Nephron (organoid): ENCODE data around the gene IGLON5.

Experiments
- H3K27ac Mint-ChIP-seq, 3 experiments: 2 replicates each; pipeline ENCODE4 v1.8.0; 2020; ENCODE audit warnings: mixed read lengths in 3 of 3, mild to moderate bottlenecking in 2 of 3, moderate library complexity in 1 of 3
- H3K27me3 Mint-ChIP-seq: 2 replicates; pipeline ENCODE4 v1.8.0; 2021; ENCODE audit warnings: low read depth, mild to moderate bottlenecking, moderate library complexity, mixed read lengths
- H3K36me3 Mint-ChIP-seq: 2 replicates; pipeline ENCODE4 v1.8.0; 2020; ENCODE audit warnings: low read depth, mixed read lengths
- H3K4me1 Mint-ChIP-seq: 2 replicates; pipeline ENCODE4 v1.8.0; 2020; ENCODE audit warnings: mixed read lengths
- H3K4me3 Mint-ChIP-seq, 3 experiments: 2 replicates each; pipeline ENCODE4 v1.8.0; 2020; ENCODE audit warnings: mild to moderate bottlenecking in 3 of 3, mixed read lengths in 3 of 3, moderate library complexity in 2 of 3
- H3K9me3 Mint-ChIP-seq: 2 replicates; pipeline ENCODE4 v1.8.0; 2020; ENCODE audit warnings: mixed read lengths
- TF ChIP-seq, protein P1 (sequence below), 3 experiments: fragments of 200-600 bp; sonication (generic); IDR thresholded peaks; one replicate each; pipeline ENCODE4 v1.5.0; 2021; ENCODE audit warnings: antibody characterized with exemption in 3 of 3; ENCODE audit not compliant: unreplicated experiment in 3 of 3

IGLON5 gene

DNA sequence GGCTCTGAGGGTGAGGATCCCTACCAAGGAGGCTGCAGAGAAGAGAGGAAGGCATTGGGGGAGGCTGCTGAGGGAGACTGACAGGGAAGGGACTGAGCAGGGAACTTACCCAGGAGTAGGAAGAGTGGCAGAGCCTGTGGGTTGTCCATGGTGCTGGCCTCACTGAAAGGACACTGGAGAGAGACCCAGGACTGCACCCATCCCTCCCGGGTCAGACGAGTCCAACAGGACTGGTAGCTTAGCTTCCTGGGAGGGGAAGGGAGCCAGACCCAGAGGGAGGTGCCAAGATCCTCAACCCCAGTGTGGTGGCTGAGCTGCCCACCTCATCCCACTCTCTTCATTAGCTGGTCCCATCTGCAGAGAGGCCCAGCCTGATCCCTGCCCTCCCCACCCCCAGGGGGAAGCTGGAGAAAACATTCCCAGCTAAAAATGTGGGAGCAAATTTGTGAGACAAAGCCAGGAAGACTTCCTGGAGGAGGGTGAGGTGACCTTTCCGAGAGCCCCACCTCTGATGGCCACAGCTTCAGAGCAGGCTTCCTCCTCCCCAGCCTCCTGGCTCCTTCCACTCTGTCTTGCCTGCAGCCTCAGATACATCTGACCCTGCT is 30.6 kb downstream of the IGLON5 start, which contains the start of gene VSIG10L:
Gene VSIG10L, minus strand, starts transcription at position 164 of the 605 bp plus-strand sequence. Its CDS starts 15 bp downstream, at position 149.
- TF ChIP-seq, protein P1, sequence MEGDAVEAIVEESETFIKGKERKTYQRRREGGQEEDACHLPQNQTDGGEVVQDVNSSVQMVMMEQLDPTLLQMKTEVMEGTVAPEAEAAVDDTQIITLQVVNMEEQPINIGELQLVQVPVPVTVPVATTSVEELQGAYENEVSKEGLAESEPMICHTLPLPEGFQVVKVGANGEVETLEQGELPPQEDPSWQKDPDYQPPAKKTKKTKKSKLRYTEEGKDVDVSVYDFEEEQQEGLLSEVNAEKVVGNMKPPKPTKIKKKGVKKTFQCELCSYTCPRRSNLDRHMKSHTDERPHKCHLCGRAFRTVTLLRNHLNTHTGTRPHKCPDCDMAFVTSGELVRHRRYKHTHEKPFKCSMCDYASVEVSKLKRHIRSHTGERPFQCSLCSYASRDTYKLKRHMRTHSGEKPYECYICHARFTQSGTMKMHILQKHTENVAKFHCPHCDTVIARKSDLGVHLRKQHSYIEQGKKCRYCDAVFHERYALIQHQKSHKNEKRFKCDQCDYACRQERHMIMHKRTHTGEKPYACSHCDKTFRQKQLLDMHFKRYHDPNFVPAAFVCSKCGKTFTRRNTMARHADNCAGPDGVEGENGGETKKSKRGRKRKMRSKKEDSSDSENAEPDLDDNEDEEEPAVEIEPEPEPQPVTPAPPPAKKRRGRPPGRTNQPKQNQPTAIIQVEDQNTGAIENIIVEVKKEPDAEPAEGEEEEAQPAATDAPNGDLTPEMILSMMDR (IDR thresholded peaks at IDR 0.05; ENCODE audit: unreplicated experiment in 3 of 3), result no peak
- H3K4me1 Mint-ChIP-seq, result peaks cover 15% of the 10 kb centered on the region
- H3K36me3 Mint-ChIP-seq, result peaks cover 14% of the 10 kb centered on the region
- peak within 1 kb of the TSS in 2 of 3 experiments; percentile 49 to 71 for H3K27ac Mint-ChIP-seq
- H3K4me3 Mint-ChIP-seq, result peak within 1 kb of the TSS; percentile 77 to 84 (median 81)
- H3K27me3 Mint-ChIP-seq, result peaks cover 17% of the 10 kb centered on the region
- H3K9me3 Mint-ChIP-seq, result no peaks in the 10 kb centered on the region

DNA sequence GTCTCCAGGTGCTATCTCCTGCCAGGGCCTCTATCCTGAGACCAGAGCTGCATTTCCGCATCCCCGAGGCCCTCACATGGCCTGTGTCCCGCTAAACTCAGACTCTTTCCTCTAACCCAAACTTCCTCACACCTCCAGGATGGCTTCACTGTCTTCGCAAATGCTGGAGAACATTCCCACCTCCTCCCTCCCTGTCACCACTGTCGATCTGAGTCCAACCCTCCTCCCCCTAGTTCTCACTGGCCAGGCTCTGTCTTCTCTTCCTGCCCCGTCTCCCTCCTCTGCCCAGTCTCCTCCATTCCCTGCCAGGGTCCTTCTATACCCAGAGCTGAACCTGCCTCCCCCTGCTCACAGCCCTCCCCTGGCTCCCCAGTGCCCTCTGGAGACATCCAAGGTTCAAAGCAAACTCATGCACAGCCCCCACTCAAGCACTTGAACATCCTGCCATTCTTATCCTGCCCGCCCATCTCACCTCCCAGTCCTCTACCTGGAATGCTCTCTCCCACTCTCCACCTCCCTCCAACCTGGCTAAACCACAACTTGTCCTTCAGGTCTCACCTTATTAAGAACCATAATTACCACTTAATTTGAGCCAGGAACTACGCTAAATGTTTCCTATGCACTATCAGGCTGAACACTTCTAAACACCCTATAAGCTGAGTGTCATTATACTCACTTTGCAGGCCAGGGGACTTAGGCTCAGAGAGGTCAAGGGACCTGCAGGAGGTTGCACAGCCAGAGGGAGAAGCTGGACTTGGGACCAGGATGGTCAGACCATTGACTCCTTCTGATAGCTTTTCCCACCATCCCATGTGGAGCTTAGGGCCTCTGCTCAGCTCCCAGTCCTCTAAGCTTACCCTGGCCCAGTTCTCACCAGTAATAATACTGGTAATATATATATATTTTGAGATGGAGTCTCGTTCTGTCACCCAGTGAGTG is 31.5 kb downstream of the IGLON5 start:
- H3K27ac Mint-ChIP-seq, result peak overlapping the region in 2 of 3 experiments; percentile 49 to 71
- H3K27me3 Mint-ChIP-seq, result peaks cover 17% of the 10 kb centered on the region
- TF ChIP-seq, protein P1 (IDR thresholded peaks at IDR 0.05; ENCODE audit: unreplicated experiment in 3 of 3), result no peak
- H3K9me3 Mint-ChIP-seq, result no peaks in the 10 kb centered on the region
- H3K4me1 Mint-ChIP-seq, result peaks cover 15% of the 10 kb centered on the region
- H3K36me3 Mint-ChIP-seq, result peaks cover 20% of the 10 kb centered on the region
- peak overlapping the region; percentile 12 to 74 (median 51) for H3K4me3 Mint-ChIP-seq

DNA sequence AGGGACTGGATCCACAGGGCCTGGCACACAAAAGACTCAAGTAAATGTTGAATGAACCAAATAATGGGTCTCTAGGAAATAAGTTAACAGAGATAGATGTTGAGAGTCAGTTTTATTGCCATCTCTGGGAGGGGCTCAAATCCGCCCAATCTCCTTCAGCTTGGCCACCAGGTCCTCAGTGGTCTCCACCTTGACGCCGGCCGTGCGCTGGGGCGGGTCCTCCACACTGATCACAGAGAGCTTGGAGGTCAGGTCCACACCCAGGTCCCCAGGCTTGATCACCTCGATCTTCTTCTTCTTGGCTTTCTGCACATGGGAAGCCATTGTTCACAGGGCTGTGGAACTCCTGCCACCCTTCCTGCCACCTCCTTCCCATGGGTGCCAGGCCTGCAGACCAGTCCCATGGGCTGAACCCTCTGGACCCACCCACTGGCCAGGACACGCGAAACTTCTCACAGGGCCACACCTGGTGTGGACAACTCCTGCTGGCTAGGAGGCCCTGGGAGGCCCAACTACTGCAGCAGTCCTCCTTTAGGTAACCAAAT is 33.7 kb downstream of the IGLON5 start:
- H3K4me1 Mint-ChIP-seq, result peaks cover 10% of the 10 kb centered on the region
- H3K36me3 Mint-ChIP-seq, result peaks cover 20% of the 10 kb centered on the region
- no peak overlapping the region for H3K27ac Mint-ChIP-seq
- TF ChIP-seq, protein P1 (IDR thresholded peaks at IDR 0.05; ENCODE audit: unreplicated experiment in 3 of 3), result no peak
- H3K4me3 Mint-ChIP-seq, result peak overlapping the region in 1 of 3 experiments; percentile 28
- H3K9me3 Mint-ChIP-seq, result no peaks in the 10 kb centered on the region
- H3K27me3 Mint-ChIP-seq, result peaks cover 17% of the 10 kb centered on the region

- no peak overlapping the region for H3K27ac Mint-ChIP-seq
- peaks cover 6% of the 10 kb centered on the region for H3K4me1 Mint-ChIP-seq
- no peaks in the 10 kb centered on the region for H3K9me3 Mint-ChIP-seq
- TF ChIP-seq, protein P1 (IDR thresholded peaks at IDR 0.05; ENCODE audit: unreplicated experiment in 3 of 3), result no peak
- peaks cover 10% of the 10 kb centered on the region for H3K27me3 Mint-ChIP-seq
- peaks cover 25% of the 10 kb centered on the region for H3K36me3 Mint-ChIP-seq
- H3K4me3 Mint-ChIP-seq, result no peak overlapping the region
Measured at GRCh38 chr19:51346742-51347141, 35.3 kb downstream of the IGLON5 start.

GRCh38 chr19:51347209-51347928 is 35.9 kb downstream of the IGLON5 start:
- Mint-ChIP-seq H3K9me3 (no peaks in the 10 kb centered on the region), H3K27ac (peak overlapping the region in 1 of 3 experiments; percentile 4), H3K4me3 (no peak overlapping the region), H3K36me3 (peaks cover 31% of the 10 kb centered on the region), H3K4me1 (peaks cover 5% of the 10 kb centered on the region), H3K27me3 (peaks cover 7% of the 10 kb centered on the region)
- TF ChIP-seq, protein P1 (IDR thresholded peaks at IDR 0.05; ENCODE audit: unreplicated experiment in 3 of 3), result no peak
